ENCODE measurements around the gene TMEM132D. TPM values are rescaled to one million over a fixed set of nuclear protein-coding genes. Genes with fewer than 3 reads are reported as not detected.

The TMEM132D gene
- total and polyA plus RNA-seq, 4 experiments from 2014 or later, result not detected

DNA sequence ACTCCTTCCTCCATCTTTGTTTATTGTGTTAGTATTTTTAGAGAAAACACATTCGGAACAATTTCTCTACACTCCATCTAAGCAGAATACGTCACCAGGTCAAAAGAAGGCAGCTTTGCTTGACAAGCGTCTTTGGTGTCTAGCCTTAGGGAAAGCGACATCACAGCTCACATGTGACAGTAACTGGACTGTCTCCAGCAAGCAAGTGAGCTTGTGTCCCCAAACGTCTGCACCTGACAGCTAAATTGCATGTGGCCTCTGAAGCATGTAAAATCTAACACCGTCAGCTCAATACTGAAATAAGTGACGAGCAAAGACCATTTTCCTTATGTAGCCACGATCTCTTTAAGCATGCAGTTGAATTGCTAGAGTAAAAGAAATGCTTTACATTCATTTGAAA, 540.8 kb downstream of the TMEM132D start:
- no peak overlapping the region for H3K4me3 Mint-ChIP-seq
- POLR2A ChIA-PET (ENCODE audit: partially characterized antibody), result no interaction called here
- Histone ChIP-seq H3K9me3 (ENCODE audit: control insufficient read depth in 1 of 2, low read length in 2 of 2) (no peaks in the 10 kb centered on the region), H3K27ac (ENCODE audit: low read depth, low read length) (no peak overlapping the region), H3K4me3 (ENCODE audit: low read length in 2 of 2) (no peak overlapping the region), H3K27me3 (ENCODE audit: insufficient read depth, low read length) (no peaks in the 10 kb centered on the region), H3K36me3 (ENCODE audit: insufficient read depth, low read length) (no peaks in the 10 kb centered on the region), H3K4me1 (ENCODE audit: insufficient read depth, low read length) (no peaks in the 10 kb centered on the region)
- H3K36me3 Mint-ChIP-seq, result no peaks in the 10 kb centered on the region
- no peaks in the 10 kb centered on the region for H3K27me3 Mint-ChIP-seq
- H3K4me1 Mint-ChIP-seq, result no peaks in the 10 kb centered on the region
- H3K27ac Mint-ChIP-seq, result no peak overlapping the region
- intact Hi-C loops (cut with micrococcal nuclease), result no loop called here
- no peak for DNase-seq
- CTCF ChIA-PET (ENCODE audit: partially characterized antibody), result no interaction called here
- peaks cover 2 to 13% (median 8%) of the 10 kb centered on the region in 8 donors for H3K9me3 Mint-ChIP-seq

GRCh38 chr12:129357233-129357632, 546.6 kb downstream of the TMEM132D start:
- no peak overlapping the region for H3K4me3 Mint-ChIP-seq
- no peak for DNase-seq
- POLR2A ChIA-PET (ENCODE audit: partially characterized antibody), result no interaction called here

GRCh38 chr12:129351481-129351880, 552.3 kb downstream of the TMEM132D start:
- Mint-ChIP-seq H3K9me3 (peaks cover 2 to 12% (median 4%) of the 10 kb centered on the region in 8 donors), H3K4me3 (no peak overlapping the region), H3K4me1 (no peaks in the 10 kb centered on the region), H3K27me3 (no peaks in the 10 kb centered on the region), H3K27ac (no peak overlapping the region), H3K36me3 (no peaks in the 10 kb centered on the region)
- intact Hi-C loops (cut with micrococcal nuclease), result no loop called here
- DNase-seq, result no peak
- ChIA-PET POLR2A (ENCODE audit: partially characterized antibody) (no interaction called here), CTCF (ENCODE audit: partially characterized antibody) (no interaction called here)
- no peaks in the 10 kb centered on the region for H3K4me1 ChIP-seq (ENCODE audit: insufficient read depth, low read length)
- H3K4me3 ChIP-seq (ENCODE audit: low read length in 2 of 2), result no peak overlapping the region
- no peaks in the 10 kb centered on the region for H3K9me3 ChIP-seq (ENCODE audit: control insufficient read depth in 1 of 2, low read length in 2 of 2)
- no peaks in the 10 kb centered on the region for H3K36me3 ChIP-seq (ENCODE audit: insufficient read depth, low read length)
- no peaks in the 10 kb centered on the region for H3K27me3 ChIP-seq (ENCODE audit: insufficient read depth, low read length)
- H3K27ac ChIP-seq (ENCODE audit: low read depth, low read length), result no peak overlapping the region

More at GRCh38 chr12:129357233-129357632, 546.6 kb downstream of the TMEM132D start:
- Histone ChIP-seq H3K36me3 (ENCODE audit: insufficient read depth, low read length) (no peaks in the 10 kb centered on the region), H3K27ac (ENCODE audit: low read depth, low read length) (no peak overlapping the region), H3K9me3 (ENCODE audit: control insufficient read depth in 1 of 2, low read length in 2 of 2) (no peaks in the 10 kb centered on the region), H3K27me3 (ENCODE audit: insufficient read depth, low read length) (no peaks in the 10 kb centered on the region), H3K4me3 (ENCODE audit: low read length in 2 of 2) (no peak overlapping the region), H3K4me1 (ENCODE audit: insufficient read depth, low read length) (no peaks in the 10 kb centered on the region)
- Mint-ChIP-seq H3K36me3 (no peaks in the 10 kb centered on the region), H3K27me3 (no peaks in the 10 kb centered on the region), H3K4me1 (no peaks in the 10 kb centered on the region), H3K9me3 (peaks cover 2 to 10% (median 5%) of the 10 kb centered on the region in 8 donors), H3K27ac (peak overlapping the region in 1 of 7 donors; percentile 59)
- CTCF ChIA-PET (ENCODE audit: partially characterized antibody), result no interaction called here
- intact Hi-C loops (cut with micrococcal nuclease), result no loop called here

DNA sequence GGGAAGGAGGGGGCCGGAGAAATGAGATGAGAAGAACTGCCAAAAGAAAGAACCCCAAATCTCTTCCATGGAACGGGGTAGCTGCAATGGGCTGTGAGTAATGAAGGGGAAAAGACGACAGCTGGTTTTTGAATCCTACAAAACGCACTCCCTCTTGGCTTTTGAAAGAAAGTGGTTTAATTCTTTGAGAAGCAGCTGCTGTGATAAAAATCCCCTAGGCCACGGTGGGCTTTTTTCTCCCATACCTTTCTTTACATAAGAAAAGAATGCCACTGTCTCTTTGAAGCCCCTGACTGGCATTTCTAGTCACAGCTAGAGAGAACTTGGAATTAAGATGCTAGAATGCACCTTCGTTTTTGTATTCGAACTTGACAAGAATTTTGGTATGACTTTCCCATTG, 564.5 kb downstream of the TMEM132D start:
- H3K4me3 ChIP-seq (ENCODE audit: low read length in 2 of 2), result no peak overlapping the region
- intact Hi-C loops (cut with micrococcal nuclease), result no loop called here
- H3K36me3 ChIP-seq (ENCODE audit: insufficient read depth, low read length), result no peaks in the 10 kb centered on the region
- Mint-ChIP-seq H3K27me3 (no peaks in the 10 kb centered on the region), H3K4me1 (no peaks in the 10 kb centered on the region), H3K9me3 (peaks cover 0 to 24% (median 19%) of the 10 kb centered on the region in 8 donors), H3K4me3 (no peak overlapping the region), H3K27ac (no peak overlapping the region), H3K36me3 (no peaks in the 10 kb centered on the region)
- no peak for DNase-seq
- peaks cover 0 to 3% of the 10 kb centered on the region in 2 donors for H3K9me3 ChIP-seq (ENCODE audit: control insufficient read depth in 1 of 2, low read length in 2 of 2)
- H3K27ac ChIP-seq (ENCODE audit: low read depth, low read length), result no peak overlapping the region
- POLR2A ChIA-PET (ENCODE audit: partially characterized antibody), result no interaction called here
- CTCF ChIA-PET (ENCODE audit: partially characterized antibody), result no interaction called here
- no peaks in the 10 kb centered on the region for H3K4me1 ChIP-seq (ENCODE audit: insufficient read depth, low read length)
- no peaks in the 10 kb centered on the region for H3K27me3 ChIP-seq (ENCODE audit: insufficient read depth, low read length)

DNA sequence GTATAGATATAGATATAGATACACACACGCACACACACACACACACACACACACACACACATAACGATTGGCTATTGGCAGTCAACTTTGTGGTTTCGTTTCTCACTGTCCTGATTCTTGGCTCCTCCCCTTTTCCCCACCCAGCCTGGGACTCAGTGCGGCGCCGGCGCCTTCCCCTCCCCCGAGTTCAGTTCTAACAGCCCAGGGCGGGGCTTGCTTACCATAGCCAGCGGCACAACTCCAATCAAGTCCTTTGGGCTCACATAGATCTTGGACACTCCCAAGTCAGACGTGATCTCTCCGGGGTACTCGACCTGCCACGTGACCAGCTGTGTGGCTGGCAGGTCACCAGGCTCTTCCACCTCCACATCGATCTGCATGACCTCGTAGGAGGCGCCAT, 566.4 kb downstream of the TMEM132D start:
- no peaks in the 10 kb centered on the region for H3K27me3 ChIP-seq (ENCODE audit: insufficient read depth, low read length)
- Mint-ChIP-seq H3K36me3 (no peaks in the 10 kb centered on the region), H3K4me1 (no peaks in the 10 kb centered on the region), H3K9me3 (peaks cover 2 to 27% (median 17%) of the 10 kb centered on the region in 8 donors), H3K27me3 (no peaks in the 10 kb centered on the region), H3K4me3 (no peak overlapping the region), H3K27ac (no peak overlapping the region)
- H3K4me1 ChIP-seq (ENCODE audit: insufficient read depth, low read length), result no peaks in the 10 kb centered on the region
- CTCF ChIA-PET (ENCODE audit: partially characterized antibody), result no interaction called here
- peaks cover 0 to 3% of the 10 kb centered on the region in 2 donors for H3K9me3 ChIP-seq (ENCODE audit: control insufficient read depth in 1 of 2, low read length in 2 of 2)
- no peak for DNase-seq
- no peak overlapping the region for H3K4me3 ChIP-seq (ENCODE audit: low read length in 2 of 2)
- no peaks in the 10 kb centered on the region for H3K36me3 ChIP-seq (ENCODE audit: insufficient read depth, low read length)
- POLR2A ChIA-PET (ENCODE audit: partially characterized antibody), result no interaction called here
- no peak overlapping the region for H3K27ac ChIP-seq (ENCODE audit: low read depth, low read length)
- intact Hi-C loops (cut with micrococcal nuclease), result no loop called here

DNA sequence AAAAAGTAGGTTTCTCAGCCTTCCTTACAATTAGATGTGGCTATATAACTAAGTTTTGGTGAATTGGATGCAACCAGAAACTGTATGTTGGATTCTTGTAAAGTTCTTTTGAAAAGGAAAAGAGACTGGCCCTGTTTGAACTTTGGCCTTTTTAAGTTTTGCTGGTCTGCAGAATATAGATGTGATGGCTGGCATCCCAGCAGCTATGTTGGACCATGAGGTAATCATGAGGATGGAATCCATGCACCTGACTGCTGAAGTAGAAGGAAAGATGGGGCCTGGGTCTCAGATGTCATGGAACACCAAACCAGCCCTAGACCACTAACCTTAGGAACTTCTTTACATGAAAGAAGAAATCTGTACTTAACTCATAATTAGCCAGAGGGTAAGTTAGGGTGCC, 568.1 kb downstream of the TMEM132D start:
- H3K4me3 Mint-ChIP-seq, result no peak overlapping the region
- Histone ChIP-seq H3K27me3 (ENCODE audit: insufficient read depth, low read length) (no peaks in the 10 kb centered on the region), H3K4me3 (ENCODE audit: low read length in 2 of 2) (no peak overlapping the region), H3K9me3 (ENCODE audit: control insufficient read depth in 1 of 2, low read length in 2 of 2) (peaks cover 0 to 3% of the 10 kb centered on the region in 2 donors), H3K4me1 (ENCODE audit: insufficient read depth, low read length) (no peaks in the 10 kb centered on the region), H3K27ac (ENCODE audit: low read depth, low read length) (no peak overlapping the region), H3K36me3 (ENCODE audit: insufficient read depth, low read length) (no peaks in the 10 kb centered on the region)
- no peak for DNase-seq
- no peaks in the 10 kb centered on the region for H3K27me3 Mint-ChIP-seq
- no peaks in the 10 kb centered on the region for H3K4me1 Mint-ChIP-seq
- H3K9me3 Mint-ChIP-seq, result peaks cover 2 to 23% (median 12%) of the 10 kb centered on the region in 8 donors
- intact Hi-C loops (cut with micrococcal nuclease), result no loop called here
- POLR2A ChIA-PET (ENCODE audit: partially characterized antibody), result no interaction called here
- H3K27ac Mint-ChIP-seq, result no peak overlapping the region
- H3K36me3 Mint-ChIP-seq, result no peaks in the 10 kb centered on the region
- CTCF ChIA-PET (ENCODE audit: partially characterized antibody), result no interaction called here

DNA sequence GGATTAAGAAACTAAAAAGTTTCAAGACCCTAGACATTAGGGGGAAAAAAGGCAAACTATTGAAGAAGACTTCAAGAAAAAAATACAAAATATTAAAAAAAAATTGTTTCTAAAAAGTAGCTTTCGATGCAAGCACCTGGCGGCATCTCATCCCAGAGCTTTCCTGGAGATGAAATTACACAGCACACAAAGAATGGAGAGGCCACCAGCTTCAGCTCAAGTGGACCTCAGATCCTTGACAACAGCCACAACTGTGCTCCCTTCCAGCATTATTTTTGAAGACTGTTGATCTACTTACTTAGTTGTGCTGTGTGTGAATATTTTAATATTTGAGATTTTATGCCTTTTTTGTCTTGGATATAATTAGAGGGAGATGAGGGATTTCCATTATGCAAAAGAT, 571.5 kb downstream of the TMEM132D start:
- ChIA-PET POLR2A (ENCODE audit: partially characterized antibody) (no interaction called here), CTCF (ENCODE audit: partially characterized antibody) (no interaction called here)
- Mint-ChIP-seq H3K4me3 (no peak overlapping the region), H3K27me3 (no peaks in the 10 kb centered on the region), H3K4me1 (no peaks in the 10 kb centered on the region), H3K27ac (no peak overlapping the region), H3K36me3 (no peaks in the 10 kb centered on the region), H3K9me3 (peaks cover 2 to 18% (median 11%) of the 10 kb centered on the region in 8 donors)
- DNase-seq, result no peak
- Histone ChIP-seq H3K27me3 (ENCODE audit: insufficient read depth, low read length) (no peaks in the 10 kb centered on the region), H3K36me3 (ENCODE audit: insufficient read depth, low read length) (no peaks in the 10 kb centered on the region), H3K9me3 (ENCODE audit: control insufficient read depth in 1 of 2, low read length in 2 of 2) (peaks cover 0 to 3% of the 10 kb centered on the region in 2 donors), H3K27ac (ENCODE audit: low read depth, low read length) (no peak overlapping the region), H3K4me3 (ENCODE audit: low read length in 2 of 2) (no peak overlapping the region), H3K4me1 (ENCODE audit: insufficient read depth, low read length) (no peaks in the 10 kb centered on the region)
- intact Hi-C loops (cut with micrococcal nuclease), result no loop called here

All from CD4-positive, alpha-beta memory T cell (primary cell).